NCI-H460 (cell line): ENCODE measurements around the gene ZFHX3. TPM values are rescaled to one million over a fixed set of nuclear protein-coding genes. Genes with fewer than 3 reads are reported as not detected.

Experiments
- small RNA-seq, 2 experiments: library from RNA; depleted of rRNA; stranded (forward); fragments of <200 nt; gene quantifications; one replicate each; pipeline ENCODE3, GENCODE V24; 2014
- total RNA-seq: library from RNA; depleted of rRNA; stranded (reverse); fragments of >200 nt; shearing (Covaris generic); gene quantifications from 2 replicates; pipeline ENCODE4 v1.2.3, GENCODE V29; 2014

The ZFHX3 gene
- total RNA-seq, 1 experiment from 2014 or later: 5.5 TPM

Small RNA genes lying within 50 kb of the gene (small RNA-seq; reads per million reads assigned to genes)
- gene AC002044.1 (0 reads per million in 2 experiments), gene RNU7-71P (0 reads per million in 2 experiments)
